ENCODE measurements around the gene PTPRK. TPM values are rescaled to one million over a fixed set of nuclear protein-coding genes. Genes with fewer than 3 reads are reported as not detected.

PTPRK gene
- total and polyA plus RNA-seq, 9 of the 15 experiments (the other 6 are each of a cell fraction or from before 2014, with no cell fraction given), result 0.04 to 0.51 TPM; not detected in 7

DNA sequence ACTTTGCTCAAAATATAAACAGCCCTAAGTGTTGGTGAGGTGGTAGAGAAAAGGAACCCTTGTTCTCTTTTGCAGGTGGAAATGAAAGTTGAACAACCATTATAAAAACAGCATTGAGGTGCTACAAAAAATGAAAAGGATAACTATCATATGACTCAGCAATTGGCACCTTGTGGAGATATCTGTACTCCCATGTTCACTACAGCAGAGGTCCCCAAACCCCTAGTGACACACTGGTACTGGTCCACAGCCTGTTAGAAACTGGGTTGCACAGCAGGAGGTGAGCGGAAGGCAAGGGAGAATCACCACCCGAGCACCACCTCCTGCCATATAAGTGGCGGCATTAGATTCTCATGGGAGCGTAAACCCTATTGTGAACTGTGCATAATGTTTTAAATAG lies 352.2 kb downstream of the PTPRK start:
- POLR2A ChIA-PET, result no interaction called here
- H3K4me2 ChIP-seq (ENCODE audit: insufficient read depth, low read length), result no peak overlapping the region
- H3K36me3 ChIP-seq (ENCODE audit: control insufficient read depth, insufficient read depth, low read length), result no peaks in the 10 kb centered on the region
- no peak overlapping the region for H2AFZ ChIP-seq (ENCODE audit: low read depth, low read length)
- no peak overlapping the region for H3K4me3 ChIP-seq
- H3K9me1 ChIP-seq (ENCODE audit: control insufficient read depth, insufficient read depth, low read length), result no peaks in the 10 kb centered on the region
- FAIRE-seq (no peak), ATAC-seq (no peak), DNase-seq (ENCODE audit: extremely low read depth in 1 of 4, low spot score in 3 of 4) (no peak)
- H3K27ac ChIP-seq (ENCODE audit: extremely low read depth, low read depth, low read length), result no peak overlapping the region
- WGBS (ENCODE audit: insufficient coverage, low coverage, missing lambda C conversion rate), result 0% methylated on average over 4 of the region's 4 CpGs
- in situ Hi-C loops (cut with MboI) (no loop called here), intact Hi-C loops (cut with micrococcal nuclease) (no loop called here)
- no TSS peak for BruUV-seq (replicated peaks)
- no peaks in the 10 kb centered on the region for H3K9me3 ChIP-seq (replicated peaks; ENCODE audit: control insufficient read depth, insufficient read depth, low read depth, low read length)
- TF ChIP-seq, protein P1, sequence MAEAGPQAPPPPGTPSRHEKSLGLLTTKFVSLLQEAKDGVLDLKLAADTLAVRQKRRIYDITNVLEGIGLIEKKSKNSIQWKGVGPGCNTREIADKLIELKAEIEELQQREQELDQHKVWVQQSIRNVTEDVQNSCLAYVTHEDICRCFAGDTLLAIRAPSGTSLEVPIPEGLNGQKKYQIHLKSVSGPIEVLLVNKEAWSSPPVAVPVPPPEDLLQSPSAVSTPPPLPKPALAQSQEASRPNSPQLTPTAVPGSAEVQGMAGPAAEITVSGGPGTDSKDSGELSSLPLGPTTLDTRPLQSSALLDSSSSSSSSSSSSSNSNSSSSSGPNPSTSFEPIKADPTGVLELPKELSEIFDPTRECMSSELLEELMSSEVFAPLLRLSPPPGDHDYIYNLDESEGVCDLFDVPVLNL (CRISPR knock-in tag; IDR thresholded peaks at IDR 0.05; ENCODE audit: low read depth), result no peak
- TF ChIP-seq HDAC8 (tag; IDR thresholded peaks at IDR 0.05), result no peak
- TF ChIP-seq BRD4 (IDR thresholded peaks at IDR 0.05), result no peak
- TF ChIP-seq KDM5B (IDR thresholded peaks at IDR 0.05; ENCODE audit: insufficient replicate concordance, low read depth, low read length), result no peak
- TF ChIP-seq SIX5 (IDR thresholded peaks at IDR 0.05; ENCODE audit: borderline replicate concordance in 1 of 2, insufficient read depth in 1 of 2, low read depth in 1 of 2, low read length in 2 of 2), result no peak
- TF ChIP-seq POLR2AphosphoS2 (IDR thresholded peaks at IDR 0.05; ENCODE audit: low read length), result no peak
- no peak for TF ChIP-seq ZNF707 (CRISPR knock-in tag; conservative IDR thresholded peaks at IDR 0.05)
- TF ChIP-seq ZC3H11A (IDR thresholded peaks at IDR 0.05; ENCODE audit: low read depth, low read length), result no peak
- TF ChIP-seq, protein P2, sequence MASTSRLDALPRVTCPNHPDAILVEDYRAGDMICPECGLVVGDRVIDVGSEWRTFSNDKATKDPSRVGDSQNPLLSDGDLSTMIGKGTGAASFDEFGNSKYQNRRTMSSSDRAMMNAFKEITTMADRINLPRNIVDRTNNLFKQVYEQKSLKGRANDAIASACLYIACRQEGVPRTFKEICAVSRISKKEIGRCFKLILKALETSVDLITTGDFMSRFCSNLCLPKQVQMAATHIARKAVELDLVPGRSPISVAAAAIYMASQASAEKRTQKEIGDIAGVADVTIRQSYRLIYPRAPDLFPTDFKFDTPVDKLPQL (IDR thresholded peaks at IDR 0.05; ENCODE audit: extremely low read depth, insufficient read length), result no peak
- no peak for TF ChIP-seq ZFP30 (CRISPR knock-in tag; IDR thresholded peaks at IDR 0.05; ENCODE audit: borderline replicate concordance)
- TF ChIP-seq XRCC3 (IDR thresholded peaks at IDR 0.05), result no peak
- no peak for TF ChIP-seq CC2D1A (IDR thresholded peaks at IDR 0.05)
- no peak for TF ChIP-seq GABPB2 (CRISPR knock-in tag; conservative IDR thresholded peaks at IDR 0.05)
- TF ChIP-seq ZNF77 (CRISPR knock-in tag; IDR thresholded peaks at IDR 0.05), result no peak
- no peak for TF ChIP-seq SMARCA5 (IDR thresholded peaks at IDR 0.05)
- CTCF ChIA-PET (ENCODE audit: low intra/inter-chr PET ratio), result no interaction called here
- no peaks in the 10 kb centered on the region for H3K4me1 ChIP-seq (replicated peaks in 1 of 2; ENCODE audit: control insufficient read depth in 2 of 2, insufficient read depth in 2 of 2, low read length in 2 of 2)
- H3K79me2 ChIP-seq (ENCODE audit: control insufficient read depth, insufficient read depth, low read length), result no peaks in the 10 kb centered on the region
- no peaks in the 10 kb centered on the region for H3K27me3 ChIP-seq (ENCODE audit: control insufficient read depth in 2 of 2, insufficient read depth in 2 of 2, low read length in 2 of 2)
- no peaks in the 10 kb centered on the region for H4K20me1 ChIP-seq (replicated peaks; ENCODE audit: control insufficient read depth, insufficient read depth, low read length)
- no peak overlapping the region for H3K9ac ChIP-seq (ENCODE audit: insufficient read depth in 1 of 2, low read depth in 2 of 2, low read length in 2 of 2)

Data from K562 (cell line).